Gastrocnemius medialis (tissue), 4 donors: ENCODE data around the gene HNRNPC.

Experiments used
- CTCF ChIP-seq, 5 experiments: fragments of 450-650 bp in 3 of 5; fragments of 200-600 bp in 2 of 5; sonication (generic) in 2 of 5; IDR thresholded peaks in 4 of 5; conservative IDR thresholded peaks in 1 of 5; 1 replicate in 4 of 5; 2 replicates in 1 of 5; pipeline ENCODE4 v1.5.1; 2016 to 2019; ENCODE audit warnings: antibody characterized with exemption in 5 of 5, mild to moderate bottlenecking in 3 of 5, moderate library complexity in 3 of 5
- POLR2A ChIP-seq, 2 donors: fragments of 450-650 bp; IDR thresholded peaks; one replicate each; pipeline ENCODE4 v1.6.1; 2017; ENCODE audit warnings: antibody characterized with exemption in 2 of 2, mild to moderate bottlenecking in 2 of 2, moderate library complexity in 2 of 2

GRCh38 chr14:21191809-21192446, 77.3 kb downstream of the HNRNPC start:
- TF ChIP-seq CTCF (IDR thresholded peaks at IDR 0.05 in 4 of 5, conservative IDR thresholded peaks at IDR 0.05 in 1 of 5) = no peak
- TF ChIP-seq POLR2A (IDR thresholded peaks at IDR 0.05) = no peak
